ENCODE data around the gene NEDD8.

The NEDD8 gene

DNA sequence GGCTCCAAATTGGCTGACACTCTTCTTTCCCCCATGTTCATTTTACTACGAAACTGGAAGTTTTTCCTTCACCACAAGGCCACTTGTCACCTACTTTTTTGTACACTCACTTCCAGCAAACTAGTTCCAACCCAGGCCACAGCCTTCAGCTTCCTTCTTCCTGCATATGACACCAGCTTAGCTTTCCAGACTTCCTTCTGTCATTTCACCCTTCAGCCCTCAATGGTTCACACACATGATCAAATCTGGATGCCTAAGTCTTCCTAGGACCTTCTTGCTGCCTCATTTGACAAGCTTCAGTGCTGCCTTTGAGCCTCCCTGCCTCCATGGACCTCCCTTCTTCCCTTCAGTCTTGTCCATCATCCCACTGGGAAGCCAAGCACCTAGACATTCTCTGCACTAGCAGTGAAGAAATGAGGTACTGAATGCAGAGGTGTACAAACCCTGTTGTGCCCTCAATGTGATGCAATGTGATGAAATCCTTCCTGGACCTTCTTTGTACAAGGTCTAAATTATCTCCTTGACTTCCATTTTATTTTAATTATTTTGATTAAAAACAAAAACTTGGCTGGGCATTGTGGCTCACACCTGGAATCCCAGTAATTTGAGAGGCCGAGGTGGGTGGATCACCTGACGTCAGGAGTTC, 64.6 kb downstream of the NEDD8 start:
- DNase-seq (ENCODE audit: low read depth in 1 of 2, low spot score in 1 of 2), result no peak
- in situ Hi-C loops (cut with HindIII; ENCODE audit: low pct_unique_long_range_greater_than_20kb, low sequenced_read_pairs), result no loop called here
- TF ChIP-seq JUND (IDR thresholded peaks at IDR 0.05; ENCODE audit: low read depth), result no peak

Data from T47D (cell line).